HG02938 (cell line): ENCODE measurements around the gene HUNK.
"Not testable (repeated sequence)": the region's sequence is repeated elsewhere in the genome, so short reads cannot be mapped to it uniquely, and the experiment has no call there.

Experiments
- ATAC-seq: cut with Tn5 transposase; IDR thresholded peaks from one replicate; pipeline ENCODE4 v1.9.1; 2021; ENCODE audit warnings: mild to moderate bottlenecking, moderate library complexity; ENCODE audit not compliant: unreplicated experiment

HUNK gene

DNA sequence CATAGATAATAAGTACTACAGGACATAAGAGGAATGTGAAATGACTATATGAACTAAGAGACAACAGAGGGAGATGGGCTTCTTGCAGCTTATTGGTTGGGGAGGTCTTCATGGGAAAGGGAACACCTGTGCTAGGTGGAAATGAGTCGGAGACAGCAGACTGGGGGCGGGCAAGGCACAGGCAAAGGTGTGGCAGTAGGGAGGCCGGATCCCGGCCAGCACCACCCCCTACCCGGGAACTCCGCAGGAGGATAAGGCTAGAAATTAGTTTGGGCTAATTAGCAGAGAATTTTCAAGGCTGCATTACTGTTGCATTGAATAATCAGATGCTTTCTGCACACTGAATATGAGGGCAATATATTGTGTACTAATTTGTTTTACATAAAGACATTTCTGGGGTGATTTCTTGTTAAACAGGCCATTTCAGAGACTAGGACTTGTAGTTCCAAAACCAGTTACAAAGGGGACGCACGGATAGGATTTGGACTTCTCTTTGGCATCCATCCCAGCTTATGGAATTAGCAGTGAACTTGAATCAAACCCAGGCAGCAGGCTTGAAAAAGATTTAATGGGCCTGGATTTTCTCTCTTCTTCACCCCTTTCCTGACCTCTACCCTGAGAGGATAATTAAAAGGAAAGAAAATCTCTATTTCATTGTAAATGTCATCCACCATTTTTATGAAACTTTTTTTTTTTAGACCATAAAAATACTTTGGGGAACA, 2.2 kb upstream of the HUNK start:
- ATAC-seq: no peak

DNA sequence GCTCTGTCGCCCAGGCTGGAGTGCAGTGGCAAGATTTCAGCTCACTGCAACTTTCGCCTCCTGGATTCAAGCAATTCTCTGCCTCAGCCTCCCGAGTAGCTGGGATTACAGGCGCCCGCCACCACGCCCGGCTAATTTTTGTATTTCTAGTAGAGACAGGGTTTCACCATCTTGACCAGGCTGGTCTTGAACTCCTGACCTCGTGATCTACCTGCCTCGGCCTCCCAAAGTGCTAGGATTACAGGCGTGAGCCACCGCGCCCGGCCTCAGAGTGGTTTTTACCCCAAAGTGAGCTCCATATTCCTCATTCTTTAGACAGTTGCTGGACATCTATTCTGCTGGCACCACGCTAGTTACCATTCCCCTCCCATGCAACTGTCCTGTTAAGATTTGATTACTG, 1.4 kb upstream of the HUNK start:
- ATAC-seq: not testable (repeated sequence)

DNA sequence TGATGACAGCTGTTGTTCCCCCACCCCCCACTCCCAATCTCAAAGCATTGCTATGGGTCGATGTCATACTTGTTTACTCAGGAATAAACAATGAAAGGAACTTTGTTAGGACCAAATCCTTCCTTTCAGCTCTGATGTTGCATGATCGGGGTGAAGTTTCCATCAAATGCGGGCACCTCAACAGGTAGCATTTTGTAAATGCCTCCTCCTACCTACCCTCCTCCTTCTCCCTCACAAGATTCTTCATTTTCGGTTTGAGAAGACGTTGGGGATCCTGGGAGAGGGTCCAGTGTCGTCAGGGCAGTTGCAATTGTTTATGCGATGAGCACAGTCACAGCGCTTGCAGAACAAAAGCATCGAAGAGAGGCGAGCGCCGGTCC, 758 bp upstream of the HUNK start:
- no peak for ATAC-seq

DNA sequence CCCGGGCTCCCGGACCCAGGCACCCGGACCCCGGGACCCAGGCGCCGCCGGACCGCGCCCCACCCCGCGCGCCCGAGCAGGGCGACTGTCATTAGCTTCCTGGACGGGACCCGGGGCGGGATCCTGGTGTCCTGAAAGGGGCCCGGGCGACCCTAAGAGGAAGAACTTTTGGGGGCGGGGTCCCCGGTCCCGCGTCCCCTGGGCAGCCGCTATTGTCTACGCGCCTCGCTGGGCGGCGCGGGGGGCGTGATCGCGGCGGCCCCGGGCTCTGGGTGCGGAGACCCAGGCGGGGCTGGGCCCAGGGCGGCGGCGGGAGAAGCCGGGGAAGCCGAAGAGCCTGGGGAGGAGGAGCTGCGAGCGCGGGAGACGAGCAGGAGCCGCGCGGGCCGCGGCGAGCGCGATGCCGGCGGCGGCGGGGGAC, 465 bp downstream of the HUNK start:
- ATAC-seq: no peak

DNA sequence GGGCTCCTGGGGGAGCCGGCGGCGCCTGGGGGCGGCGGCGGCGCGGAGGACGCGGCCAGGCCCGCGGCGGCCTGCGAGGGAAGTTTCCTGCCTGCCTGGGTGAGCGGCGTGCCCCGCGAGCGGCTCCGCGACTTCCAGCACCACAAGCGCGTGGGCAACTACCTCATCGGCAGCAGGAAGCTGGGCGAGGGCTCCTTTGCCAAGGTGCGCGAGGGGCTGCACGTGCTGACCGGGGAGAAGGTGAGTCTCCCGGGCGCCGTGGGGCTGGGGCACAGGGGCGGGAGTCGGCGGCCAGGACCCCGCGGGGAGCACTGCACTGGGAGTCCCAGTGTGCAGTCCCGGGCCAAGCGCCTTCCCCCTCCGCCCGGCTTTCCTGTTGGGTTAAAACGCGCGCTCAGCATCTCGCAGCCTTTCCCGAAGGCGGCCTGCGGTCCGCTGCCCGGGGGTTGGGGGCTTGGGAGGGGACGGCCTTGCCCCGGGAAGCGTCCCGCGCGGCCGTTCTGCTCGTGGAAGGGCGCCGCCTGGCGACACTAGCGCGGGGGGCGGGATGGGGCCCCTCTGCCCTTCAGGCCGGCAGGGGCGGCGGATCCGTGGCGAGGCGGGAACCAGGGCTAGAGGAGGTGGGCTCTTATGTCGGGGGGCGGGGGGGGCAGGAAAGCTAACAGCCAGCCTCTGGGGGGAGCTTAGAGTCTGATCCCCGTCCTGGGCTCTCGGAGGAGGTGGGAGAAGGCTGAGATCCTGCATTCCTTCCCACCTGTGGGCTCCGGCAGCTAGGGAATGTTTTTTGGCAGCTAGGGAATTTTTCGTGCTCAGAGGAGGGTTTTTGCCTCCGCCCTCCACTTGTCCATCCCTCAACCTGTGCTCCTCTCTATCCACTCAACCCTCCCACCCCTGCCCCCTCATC, 1.1 kb downstream of the HUNK start:
- ATAC-seq: no peak

DNA sequence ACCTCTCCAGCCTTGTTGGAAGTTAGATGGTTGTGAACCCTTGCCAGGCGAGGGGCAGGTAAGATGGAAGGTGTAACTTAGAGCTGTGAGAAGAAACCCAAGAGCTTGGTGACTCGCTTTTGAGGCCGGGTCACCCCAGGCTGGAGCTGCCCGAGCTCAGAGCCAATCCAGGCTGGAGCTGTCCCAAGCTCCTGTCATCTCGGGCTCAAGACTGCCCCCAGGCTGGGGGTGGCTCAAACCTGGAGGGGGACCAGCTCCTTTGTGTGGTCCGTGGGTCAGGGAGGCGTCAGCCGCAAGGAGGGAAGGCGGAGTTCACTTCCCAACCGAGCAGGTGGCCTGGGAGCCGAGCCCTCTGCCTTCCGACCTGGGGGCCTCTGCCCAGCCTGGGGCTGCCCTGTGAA, 2.0 kb downstream of the HUNK start:
- ATAC-seq: no peak

DNA sequence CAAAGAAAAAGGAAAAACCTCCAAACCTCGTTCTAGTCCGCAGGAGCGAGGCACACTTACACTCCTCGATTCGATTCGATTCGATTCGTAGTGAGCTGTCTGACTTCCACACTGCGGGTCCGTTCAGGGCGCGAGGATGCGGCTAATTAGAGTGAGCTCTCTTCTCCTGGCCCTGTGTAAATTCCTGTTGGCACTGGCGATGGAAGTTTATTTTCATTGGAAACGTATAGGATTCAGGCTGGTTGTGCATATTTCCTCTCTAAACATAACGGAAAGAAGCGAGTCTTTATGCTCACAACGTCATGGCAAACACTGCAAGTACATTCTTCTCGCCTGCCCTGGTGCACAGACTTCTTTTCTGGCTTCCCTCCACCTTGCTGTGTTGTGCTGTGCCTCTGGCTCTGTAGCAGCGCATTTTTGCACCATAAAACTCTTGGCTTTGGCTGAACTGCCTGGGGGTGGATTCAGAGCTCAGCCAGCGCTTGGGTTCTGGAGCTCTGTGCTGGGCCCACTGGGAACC, 2.7 kb downstream of the HUNK start:
- ATAC-seq: no peak

DNA sequence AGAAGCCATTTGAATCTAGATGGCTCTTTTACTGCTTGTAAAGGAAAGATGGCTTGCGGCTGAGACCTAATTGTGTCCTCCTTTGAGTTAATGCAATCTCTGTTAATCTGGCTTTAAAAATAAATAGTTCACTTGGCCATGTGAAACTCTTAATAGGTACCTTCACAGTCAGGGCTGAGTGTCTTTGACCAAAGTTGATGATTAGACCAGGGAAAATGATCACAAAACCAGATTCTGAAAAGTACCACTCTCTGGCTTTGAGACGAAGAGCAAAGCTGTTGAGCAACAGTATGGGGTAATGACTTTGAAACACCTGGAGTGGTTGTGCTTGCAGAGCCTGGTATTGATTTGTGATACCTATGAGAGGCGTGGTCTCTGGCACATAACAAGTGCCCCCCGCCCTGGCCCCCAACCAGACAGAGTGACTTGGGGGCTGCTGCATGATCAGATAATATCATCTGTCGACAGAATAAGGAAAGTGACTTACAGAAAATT, 4.7 kb downstream of the HUNK start:
- ATAC-seq: no peak

DNA sequence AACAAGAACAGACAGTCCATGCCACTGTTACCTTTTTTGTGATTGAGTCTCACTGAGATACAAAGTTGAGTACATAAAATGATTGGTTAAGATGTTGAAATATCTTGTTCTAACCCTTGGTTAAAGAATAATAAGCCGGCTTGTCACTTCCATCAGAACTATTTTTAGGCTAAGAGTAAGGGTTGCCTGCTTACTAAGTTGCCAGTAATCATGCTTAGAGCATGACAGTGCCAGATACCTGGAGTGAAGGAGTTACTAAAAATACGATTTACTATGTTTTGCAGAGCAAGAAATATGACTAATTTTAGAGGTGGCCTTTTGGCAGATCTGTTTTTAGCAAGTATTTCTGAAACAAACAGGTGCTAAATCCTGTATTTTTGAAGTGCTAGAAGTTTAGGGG, 6.0 kb downstream of the HUNK start:
- no peak for ATAC-seq

DNA sequence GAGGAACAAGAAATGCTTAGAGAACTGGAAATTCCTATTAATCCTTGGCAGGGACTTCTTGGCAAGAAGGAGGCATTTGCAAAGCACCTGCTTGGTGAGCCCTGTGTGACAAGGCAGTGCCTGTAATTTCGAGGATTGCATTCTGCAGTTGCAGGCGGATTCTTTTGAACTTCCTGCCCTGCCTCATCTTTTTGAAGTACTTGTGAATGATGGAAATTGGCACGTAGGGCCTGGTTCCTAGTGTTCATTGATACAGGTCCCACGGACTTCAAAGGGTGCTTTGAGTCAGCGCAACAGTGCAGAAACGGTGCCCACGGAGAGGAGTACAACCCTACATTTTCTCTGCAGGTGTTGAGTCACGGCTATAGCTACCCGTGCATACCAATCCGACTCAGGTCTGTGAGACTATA, 6.4 kb downstream of the HUNK start:
- no peak for ATAC-seq

DNA sequence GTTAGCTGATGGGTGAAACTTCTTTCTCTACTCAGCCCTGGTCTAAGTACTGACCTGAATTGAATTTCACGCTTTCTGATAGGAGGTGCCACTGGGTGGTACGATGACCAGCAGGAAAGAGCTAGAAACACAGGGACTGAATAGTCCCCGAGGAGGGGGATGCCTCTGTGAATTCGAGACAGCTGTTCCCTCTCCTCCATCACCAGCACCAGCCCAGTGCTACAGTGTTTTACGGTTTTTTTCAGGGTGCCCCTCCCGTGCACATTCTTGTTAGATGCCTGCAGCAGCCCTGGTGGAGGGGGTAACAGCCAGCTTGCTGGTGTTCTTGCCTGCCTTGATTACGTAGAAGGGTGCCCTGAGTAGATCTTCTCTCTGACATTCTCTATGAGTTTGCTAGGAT, 7.1 kb downstream of the HUNK start:
- no peak for ATAC-seq

DNA sequence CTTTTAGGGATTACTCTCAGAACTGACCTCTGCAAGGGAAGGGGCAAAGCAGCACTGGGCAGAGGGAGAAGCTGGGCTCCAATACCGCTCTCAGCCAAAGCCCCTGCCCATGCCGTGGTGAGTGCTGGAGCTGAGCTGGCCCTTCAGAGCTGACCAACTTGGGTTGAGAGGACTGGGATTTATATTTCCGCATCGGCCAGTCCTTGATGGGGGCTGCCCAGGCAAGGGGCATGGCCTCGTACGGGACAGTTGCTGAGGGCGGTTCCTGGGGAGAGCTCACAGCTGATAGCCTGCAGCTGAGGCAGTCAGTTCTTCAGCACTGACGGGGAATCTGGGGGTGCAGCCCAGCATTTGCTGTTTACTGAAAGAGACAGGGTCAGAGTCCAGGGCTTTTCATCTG, 8.0 kb downstream of the HUNK start:
- ATAC-seq: no peak

DNA sequence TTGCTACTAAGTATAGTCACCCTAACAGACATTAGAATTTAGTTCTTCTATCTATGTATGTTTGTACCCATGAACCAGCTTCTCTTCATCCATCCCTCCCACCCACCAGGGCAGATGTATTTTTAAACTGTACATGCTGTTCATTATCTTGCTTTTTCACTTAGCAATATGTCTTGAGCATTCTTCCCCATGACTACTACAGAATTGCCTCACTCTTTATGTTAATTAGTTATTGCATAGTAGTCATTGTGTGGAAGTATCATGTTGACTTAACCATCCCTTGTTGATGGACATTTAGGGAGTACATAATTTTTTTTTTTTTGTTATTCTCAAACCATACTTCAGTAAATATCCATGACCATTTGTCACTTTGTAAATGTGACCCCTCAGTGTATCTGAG, 9.9 kb downstream of the HUNK start:
- ATAC-seq: no peak

DNA sequence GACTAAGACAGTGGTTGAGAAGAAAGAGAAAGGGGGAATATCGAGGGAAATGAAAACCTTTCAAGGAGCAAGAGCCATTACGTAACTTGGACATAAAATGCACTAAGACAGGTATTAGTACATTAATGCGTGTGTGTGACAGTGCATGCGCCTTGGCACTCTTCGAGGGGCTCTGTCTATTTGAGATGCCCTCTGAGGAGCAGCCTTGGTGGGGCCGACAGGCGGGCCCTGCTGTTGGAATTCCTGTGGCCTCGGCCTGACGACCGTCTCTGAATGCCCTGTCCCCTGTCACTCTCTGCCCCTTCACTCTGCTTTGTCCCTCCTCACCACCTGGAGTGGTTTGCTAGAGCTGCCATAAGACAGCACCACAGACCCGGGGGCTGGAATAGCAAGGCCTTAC, 12.3 kb downstream of the HUNK start:
- ATAC-seq: no peak

DNA sequence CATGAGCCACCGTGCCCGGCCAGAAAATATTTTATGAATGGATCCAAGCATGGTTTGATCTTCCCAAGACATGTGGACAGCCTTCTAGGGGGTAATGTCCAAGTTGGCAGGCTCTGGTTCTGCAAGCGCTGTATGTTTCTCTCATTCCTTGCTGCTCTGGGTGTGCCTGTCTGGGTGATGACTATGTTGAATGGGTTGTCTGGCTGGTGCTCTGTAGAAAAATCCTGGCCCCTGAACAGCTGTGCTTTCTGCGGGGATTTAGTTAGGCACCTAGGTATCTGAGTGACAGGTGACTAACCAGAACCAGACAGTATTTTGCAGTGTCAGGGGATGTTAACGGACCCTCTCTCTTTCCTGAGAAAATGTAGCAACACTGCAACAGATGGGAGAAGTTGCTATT, 14.1 kb downstream of the HUNK start:
- ATAC-seq: no peak

DNA sequence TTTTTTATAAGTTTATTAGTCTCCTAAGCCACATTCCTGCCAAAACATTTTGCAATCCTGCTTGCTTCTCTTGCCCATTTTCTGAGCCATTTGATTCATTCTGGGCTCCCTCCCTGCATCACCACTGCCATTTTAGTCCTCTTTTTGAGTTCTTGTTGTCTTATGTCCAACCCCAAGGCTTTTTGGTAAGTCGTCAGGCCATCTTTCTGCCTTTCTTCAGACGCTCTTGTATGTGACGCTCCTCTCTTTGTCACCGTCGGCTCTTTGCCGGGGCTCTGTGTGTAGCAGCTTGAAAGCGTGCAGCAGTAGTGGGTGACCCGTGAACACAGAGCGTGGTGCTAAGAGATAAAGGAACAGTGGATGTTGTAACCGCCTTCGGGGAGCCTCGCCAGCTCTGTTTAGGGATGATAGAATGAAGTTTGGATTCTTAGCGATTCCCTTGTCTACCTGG, 14.6 kb downstream of the HUNK start:
- no peak for ATAC-seq

DNA sequence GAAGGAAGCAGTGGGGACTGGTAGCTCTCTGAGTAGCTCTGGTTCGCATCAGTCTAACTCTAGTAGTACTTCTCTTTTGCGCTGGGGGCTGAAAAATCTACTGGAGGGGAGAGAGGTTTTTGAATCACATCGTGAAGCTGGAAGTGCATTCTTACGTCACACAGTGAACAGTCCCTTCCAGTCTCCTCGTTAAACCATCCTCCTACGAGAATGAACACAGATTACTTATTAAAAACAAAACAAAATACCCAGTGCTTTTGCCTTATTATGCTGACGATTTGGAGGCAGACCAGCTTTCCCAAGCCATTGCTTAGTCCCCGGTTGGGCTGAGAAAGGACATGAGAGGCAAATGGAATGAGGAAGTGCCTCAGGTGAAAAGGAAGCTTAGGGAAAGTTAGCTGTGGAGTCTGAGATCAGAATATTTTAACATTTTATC, 16.1 kb downstream of the HUNK start:
- ATAC-seq: no peak

DNA sequence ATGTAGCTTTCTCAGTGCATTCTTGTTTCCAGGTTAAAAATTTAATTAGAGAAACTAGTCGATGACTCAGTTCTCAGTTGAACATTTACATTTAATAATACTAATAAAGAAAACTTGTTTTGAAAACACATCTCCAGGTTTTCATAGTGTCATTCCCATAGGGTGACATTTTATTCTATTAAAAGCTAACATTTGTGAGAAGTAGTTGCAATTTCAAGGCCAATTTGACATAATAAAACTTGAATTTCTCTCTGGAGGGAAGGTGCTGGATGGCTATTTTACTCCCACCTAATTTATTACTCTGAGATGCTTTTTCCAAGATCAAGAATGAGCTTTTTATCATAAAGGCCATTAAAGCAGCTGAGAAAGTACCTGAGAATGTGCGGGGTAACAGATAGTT, 16.6 kb downstream of the HUNK start:
- ATAC-seq: no peak

DNA sequence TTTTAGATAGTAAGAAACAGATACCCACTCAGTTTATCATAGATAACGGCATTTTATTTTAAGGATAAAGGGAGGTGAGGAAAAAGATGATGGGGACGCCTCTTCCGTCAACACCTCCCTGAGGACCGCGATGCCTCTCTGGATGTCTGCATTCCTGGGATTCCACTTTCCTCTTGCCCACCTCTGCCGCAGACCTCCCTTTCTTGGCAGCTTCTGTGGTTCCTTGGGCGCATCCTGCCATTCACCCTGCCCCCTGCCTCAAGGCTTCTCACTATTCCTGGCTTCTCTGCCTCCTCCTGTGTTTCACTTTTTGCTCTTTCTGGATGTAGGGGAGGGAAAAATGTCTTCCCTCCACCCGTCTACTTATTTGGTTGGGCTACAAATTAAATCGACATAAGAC, 19.9 kb downstream of the HUNK start:
- ATAC-seq: no peak

DNA sequence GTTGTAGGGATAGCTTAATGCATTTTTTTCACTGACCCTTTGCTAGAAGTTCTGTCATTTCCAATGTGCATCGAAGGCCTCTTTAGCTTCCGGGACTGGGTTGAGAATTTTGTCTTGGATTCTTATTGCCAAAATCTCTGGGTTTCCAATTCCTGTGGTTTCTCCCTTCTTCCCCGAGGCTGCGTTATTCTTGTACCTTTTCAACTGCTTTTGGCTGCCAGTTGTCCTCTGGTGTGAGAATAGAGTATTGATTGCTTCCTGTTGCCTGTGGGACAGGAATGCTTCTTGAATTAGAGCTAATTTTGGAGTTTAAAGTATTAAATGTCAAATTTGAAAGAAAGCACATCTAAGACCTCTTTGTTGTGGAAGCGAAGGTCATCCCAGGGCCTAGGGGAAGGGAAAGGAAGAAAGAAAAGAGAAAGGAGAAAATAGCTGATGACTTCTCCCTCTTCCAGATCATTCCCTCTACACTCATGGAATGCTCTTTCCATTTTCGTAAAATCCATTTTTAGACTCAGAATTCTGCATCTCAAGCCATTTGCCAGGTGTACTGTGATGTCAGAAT, 21.1 kb downstream of the HUNK start:
- ATAC-seq: no peak

DNA sequence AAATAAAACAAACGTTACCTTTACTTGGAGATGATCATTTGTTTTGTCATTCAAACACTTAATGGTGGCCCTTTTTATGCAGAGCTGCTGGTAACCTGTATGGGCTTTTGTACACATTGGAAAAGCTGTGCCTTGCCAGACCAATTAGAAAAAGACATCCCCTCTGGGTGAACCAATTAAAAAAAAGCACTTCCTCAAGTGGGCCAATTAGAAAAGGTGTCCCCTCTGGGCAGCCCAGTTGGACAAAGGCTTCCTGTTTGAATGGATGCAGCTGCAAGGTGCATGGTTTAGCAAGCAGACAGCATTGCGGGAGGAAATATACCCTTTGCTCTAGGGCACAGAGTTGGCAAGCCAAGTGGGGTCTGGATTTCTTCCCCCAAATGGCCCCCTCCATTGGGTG, 21.6 kb downstream of the HUNK start:
- no peak for ATAC-seq
